ENCODE results near the gene ADD1. TPM values are rescaled to one million over a fixed set of nuclear protein-coding genes. Genes with fewer than 3 reads are reported as not detected.

ADD1 gene
- total and polyA plus RNA-seq, 12 donors, result 163 to 448 (median 214) TPM

DNA sequence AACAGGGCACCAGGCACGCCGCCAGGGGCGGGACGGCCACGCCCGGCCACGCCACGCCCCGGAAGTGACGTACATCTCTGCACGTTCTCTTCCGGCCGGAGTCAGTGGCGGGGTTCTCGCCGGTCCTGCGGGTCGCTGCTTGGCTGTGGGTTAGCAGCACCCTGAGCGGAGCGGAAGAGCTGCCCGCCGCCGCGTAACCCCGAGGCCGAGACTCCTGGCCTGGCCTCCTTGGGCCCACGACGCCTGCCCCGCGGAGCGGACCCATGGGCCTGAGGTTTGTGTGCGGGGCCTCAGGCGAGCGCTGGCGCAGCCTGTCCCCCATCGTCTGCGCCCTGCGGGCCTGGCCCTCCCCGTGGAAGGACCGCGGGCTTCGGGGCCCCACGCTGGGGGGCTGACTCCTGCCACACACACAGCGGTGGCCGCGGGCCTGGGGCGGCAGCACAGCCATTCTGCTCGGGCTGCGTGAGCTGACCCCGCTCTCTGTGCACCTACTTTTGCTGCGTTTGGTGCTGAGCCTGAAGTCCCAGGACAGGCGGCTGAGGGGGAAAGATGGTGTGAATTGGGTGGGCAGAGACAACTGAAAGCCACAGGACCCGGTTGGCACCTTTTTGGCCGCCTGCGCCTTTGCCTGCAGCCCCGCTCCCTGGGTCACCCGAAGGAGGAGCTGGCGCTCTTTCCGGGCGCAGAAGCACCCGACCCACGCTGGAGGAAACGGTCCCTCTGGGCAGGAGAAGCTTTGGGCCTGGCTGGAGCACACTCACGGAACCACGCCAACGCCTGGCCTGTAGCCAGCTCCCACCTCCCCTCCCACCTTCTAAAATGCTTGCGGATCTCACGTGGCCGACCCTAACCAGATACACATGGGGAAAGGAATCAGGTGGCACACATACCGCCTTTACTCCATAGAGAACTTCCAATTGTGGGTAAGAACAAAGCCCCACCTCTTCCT, 91.4 kb downstream of the ADD1 start:
- Histone ChIP-seq H3K4me3 (peak overlapping the region; percentile 54 to 100 (median 94)), H3K27me3 (no peaks in the 10 kb centered on the region), H3K36me3 (peaks cover 0 to 52% (median 22%) of the 10 kb centered on the region in 9 donors), H3K9me3 (no peaks in the 10 kb centered on the region), H3K27ac (peak overlapping the region; percentile 74 to 95 (median 90)), H3K4me1 (peaks cover 7 to 61% (median 57%) of the 10 kb centered on the region in 9 donors)
- peak; percentile 80 to 90 (median 84) for ATAC-seq
- intact Hi-C loops (cut with DNase I), result loop anchor here in 8 of 10 donors (5.0 to 10.0 kb wide), 7 partner anchors 73 to 180 kb away; partner anchors contain the start of genes ADD1 (in 2 of the 8) and TNIP2 (in 2 of the 8)
- peak; percentile 95 to 98 for DNase-seq
- TF ChIP-seq, protein P1, sequence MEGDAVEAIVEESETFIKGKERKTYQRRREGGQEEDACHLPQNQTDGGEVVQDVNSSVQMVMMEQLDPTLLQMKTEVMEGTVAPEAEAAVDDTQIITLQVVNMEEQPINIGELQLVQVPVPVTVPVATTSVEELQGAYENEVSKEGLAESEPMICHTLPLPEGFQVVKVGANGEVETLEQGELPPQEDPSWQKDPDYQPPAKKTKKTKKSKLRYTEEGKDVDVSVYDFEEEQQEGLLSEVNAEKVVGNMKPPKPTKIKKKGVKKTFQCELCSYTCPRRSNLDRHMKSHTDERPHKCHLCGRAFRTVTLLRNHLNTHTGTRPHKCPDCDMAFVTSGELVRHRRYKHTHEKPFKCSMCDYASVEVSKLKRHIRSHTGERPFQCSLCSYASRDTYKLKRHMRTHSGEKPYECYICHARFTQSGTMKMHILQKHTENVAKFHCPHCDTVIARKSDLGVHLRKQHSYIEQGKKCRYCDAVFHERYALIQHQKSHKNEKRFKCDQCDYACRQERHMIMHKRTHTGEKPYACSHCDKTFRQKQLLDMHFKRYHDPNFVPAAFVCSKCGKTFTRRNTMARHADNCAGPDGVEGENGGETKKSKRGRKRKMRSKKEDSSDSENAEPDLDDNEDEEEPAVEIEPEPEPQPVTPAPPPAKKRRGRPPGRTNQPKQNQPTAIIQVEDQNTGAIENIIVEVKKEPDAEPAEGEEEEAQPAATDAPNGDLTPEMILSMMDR (IDR thresholded peaks at IDR 0.05), result peak in 2 of 9 donors; percentile 6 to 13
- WGBS, 2 donors, result 1% methylated on average over 69 to 70 of the region's 70 CpGs

DNA sequence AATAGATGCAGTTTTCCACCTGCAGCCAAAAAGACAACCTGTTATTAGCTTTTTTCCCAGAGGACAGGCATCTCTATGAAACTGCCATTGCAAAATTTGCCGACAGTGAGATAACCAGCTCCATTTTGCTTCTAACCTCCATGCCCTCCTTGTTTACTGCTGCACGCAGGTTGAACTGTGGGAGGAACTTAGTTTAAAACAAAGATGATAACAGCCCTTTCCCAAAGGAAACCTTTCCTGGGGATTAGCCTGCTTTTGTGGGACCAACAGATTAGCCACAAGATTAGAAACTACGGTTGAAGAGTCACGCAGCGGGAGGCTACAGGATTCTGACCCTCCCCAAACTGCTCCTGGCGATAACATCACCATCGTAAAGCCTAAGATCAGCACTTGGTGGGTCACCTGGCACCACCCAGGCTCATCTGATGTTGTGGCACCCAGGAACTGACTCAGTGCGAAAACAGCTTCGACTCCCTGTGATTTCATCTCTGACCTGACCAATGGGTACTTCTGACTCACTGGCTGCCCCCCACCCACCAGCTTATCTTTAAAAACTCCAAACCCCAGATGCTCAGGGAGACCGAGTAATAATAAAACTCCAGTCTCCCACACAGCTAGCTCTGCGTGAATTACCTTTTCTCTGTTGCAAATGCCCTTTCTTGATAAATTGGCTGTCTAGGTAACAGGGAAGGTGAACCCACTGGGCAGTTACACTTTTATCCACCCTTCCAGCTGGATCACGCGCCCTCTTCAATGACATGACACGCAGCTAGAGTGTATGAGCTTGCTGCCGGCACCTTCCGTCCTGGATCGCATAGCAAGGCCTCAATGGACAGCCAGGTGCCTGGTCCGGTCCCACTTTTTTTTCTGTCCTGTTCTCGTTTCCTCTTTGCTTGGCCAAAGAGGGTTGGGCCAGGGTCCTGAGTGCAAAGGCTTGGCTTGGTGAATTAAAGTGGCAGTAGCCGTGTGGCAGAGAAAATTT, 92.4 kb downstream of the ADD1 start:
- WGBS, 2 donors, result 80 to 83% methylated on average over 20 of the region's 20 CpGs
- H3K4me3 ChIP-seq, result peak overlapping the region in 8 of 10 donors; percentile 54 to 100 (median 94)
- ATAC-seq (no peak), DNase-seq (no peak)
- H3K27me3 ChIP-seq, result no peaks in the 10 kb centered on the region
- peaks cover 0 to 52% (median 27%) of the 10 kb centered on the region in 9 donors for H3K36me3 ChIP-seq
- H3K27ac ChIP-seq, result peak overlapping the region in 5 of 10 donors; percentile 86 to 95 (median 93)
- TF ChIP-seq, protein P1 (IDR thresholded peaks at IDR 0.05), result no peak
- peaks cover 7 to 54% (median 51%) of the 10 kb centered on the region in 9 donors for H3K4me1 ChIP-seq
- H3K9me3 ChIP-seq, result no peaks in the 10 kb centered on the region
- intact Hi-C loops (cut with DNase I), result loop anchor here in 7 of 10 donors (5.0 to 10.0 kb wide), 4 partner anchors 91 to 181 kb away; partner anchors contain the start of genes TNIP2 (in 2 of the 7) and ADD1 (in 1 of the 7)

DNA sequence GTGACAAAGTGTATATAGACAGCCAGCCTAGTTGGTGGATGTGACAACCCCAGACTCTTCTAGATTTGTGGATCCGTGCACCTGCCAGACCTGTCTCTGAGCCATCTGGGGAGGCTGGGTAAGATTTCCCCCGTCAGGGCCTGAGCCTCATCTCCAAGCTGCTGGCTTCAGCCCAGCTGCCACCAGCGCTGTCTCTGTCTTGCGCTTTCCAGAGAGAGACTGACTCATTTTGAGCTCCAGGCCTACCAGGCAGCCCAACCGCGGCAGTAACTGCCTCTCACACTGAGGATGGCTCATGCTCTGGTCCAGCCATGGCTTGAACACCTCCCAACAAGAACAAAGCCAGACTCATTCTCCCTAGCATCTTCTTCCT, 93.1 kb downstream of the ADD1 start:
- Histone ChIP-seq H3K9me3 (no peaks in the 10 kb centered on the region), H3K36me3 (peaks cover 0 to 53% (median 31%) of the 10 kb centered on the region in 9 donors), H3K4me3 (no peak overlapping the region), H3K27me3 (no peaks in the 10 kb centered on the region), H3K4me1 (peaks cover 7 to 47% (median 44%) of the 10 kb centered on the region in 9 donors), H3K27ac (peak overlapping the region in 1 of 10 donors; percentile 95)
- WGBS, 2 donors, result 76 to 77% methylated on average over 6 of the region's 6 CpGs
- DNase-seq (no peak), ATAC-seq (no peak)
- intact Hi-C loops (cut with DNase I), result loop anchor here in 7 of 10 donors (5.0 to 10.0 kb wide), 4 partner anchors 92 to 182 kb away; partner anchors contain the start of genes TNIP2 (in 2 of the 7) and ADD1 (in 1 of the 7)
- TF ChIP-seq, protein P1 (IDR thresholded peaks at IDR 0.05), result no peak

All from heart right ventricle (tissue), 16 donors.